ENCODE results near the gene SHANK1.
"Not testable (repeated sequence)": the region's sequence is repeated elsewhere in the genome, so short reads cannot be mapped to it uniquely, and the experiment has no call there.

Gene SHANK1

GRCh38 chr19:50633973-50634372, 85.6 kb downstream of the SHANK1 start:
- DNase-seq (ENCODE audit: low spot score), result no peak

DNA sequence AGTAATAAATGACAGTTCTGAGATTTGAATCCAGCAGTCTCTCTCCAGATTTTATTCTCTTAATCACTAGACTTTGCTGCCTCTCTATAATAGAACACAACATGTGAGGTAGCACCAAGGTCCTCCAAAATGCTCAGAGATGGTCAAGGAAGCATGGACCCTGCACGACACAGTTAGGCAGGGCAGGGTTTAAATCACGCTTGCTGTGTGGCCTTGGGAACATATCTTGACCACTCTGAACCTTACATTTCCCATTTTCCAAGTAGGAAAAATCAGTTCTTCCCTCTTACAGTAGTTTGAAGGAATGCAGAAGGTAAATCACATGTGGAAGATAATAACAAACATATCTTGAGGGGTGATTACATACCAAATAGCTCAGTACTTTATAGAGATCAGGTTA, 86.2 kb downstream of the SHANK1 start:
- no peak for DNase-seq (ENCODE audit: low spot score)

- DNase-seq (ENCODE audit: low spot score), result no peak
Observed at GRCh38 chr19:50632151-50632835, 87.3 kb downstream of the SHANK1 start.

DNA sequence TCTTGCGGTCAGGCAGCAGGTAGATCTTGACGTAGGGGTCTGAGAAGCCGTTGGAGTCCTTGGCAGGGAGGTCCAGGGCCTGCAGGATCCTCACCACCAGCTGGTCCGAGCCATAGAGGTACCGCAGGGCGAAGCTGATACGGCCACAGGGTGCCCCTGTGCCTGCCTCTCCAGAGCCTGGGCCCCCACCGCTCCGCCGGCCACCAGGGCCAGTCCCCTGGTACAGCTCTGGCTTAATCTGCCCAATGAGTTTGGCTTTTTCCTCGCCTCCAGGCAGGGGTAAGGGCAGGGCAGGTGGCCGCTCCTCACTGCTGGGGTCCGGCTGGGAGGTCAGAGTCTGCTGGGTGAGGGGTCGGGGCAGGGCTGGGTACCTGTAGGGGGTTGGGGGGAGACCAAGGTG, 89.8 kb downstream of the SHANK1 start:
- DNase-seq (ENCODE audit: low spot score), result no peak

- no peak for DNase-seq (ENCODE audit: low spot score)
Observed at GRCh38 chr19:50629194-50629593, 90.4 kb downstream of the SHANK1 start.

- no peak for DNase-seq (ENCODE audit: low spot score)
Observed at GRCh38 chr19:50628551-50628950, 91.1 kb downstream of the SHANK1 start.

DNA sequence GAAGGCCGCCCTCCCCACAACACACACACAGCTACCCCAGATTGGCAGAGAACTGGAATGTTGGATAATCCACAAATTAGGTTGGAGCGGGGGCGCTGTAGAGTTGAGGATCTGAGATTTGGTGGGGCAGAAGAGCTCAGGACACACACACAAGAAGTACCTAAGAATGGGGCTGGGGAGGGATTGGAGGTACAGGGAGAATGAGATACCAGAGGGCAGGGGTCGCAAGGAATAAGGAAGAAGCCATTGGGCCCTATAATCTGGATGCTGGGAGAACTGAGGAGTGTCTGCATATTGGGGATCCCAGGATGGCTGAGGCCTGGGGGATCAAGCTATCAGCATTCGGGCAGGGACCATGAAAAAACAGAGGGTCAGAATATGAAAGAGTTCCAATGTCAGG, 91.5 kb downstream of the SHANK1 start:
- no peak for DNase-seq (ENCODE audit: low spot score)

GRCh38 chr19:50626795-50627194, 92.8 kb downstream of the SHANK1 start:
- DNase-seq (ENCODE audit: low spot score), result no peak

- DNase-seq (ENCODE audit: low spot score), result no peak
Observed at GRCh38 chr19:50626011-50626410, 93.6 kb downstream of the SHANK1 start.

GRCh38 chr19:50624949-50625600, 94.5 kb downstream of the SHANK1 start:
- no peak for DNase-seq (ENCODE audit: low spot score)

DNA sequence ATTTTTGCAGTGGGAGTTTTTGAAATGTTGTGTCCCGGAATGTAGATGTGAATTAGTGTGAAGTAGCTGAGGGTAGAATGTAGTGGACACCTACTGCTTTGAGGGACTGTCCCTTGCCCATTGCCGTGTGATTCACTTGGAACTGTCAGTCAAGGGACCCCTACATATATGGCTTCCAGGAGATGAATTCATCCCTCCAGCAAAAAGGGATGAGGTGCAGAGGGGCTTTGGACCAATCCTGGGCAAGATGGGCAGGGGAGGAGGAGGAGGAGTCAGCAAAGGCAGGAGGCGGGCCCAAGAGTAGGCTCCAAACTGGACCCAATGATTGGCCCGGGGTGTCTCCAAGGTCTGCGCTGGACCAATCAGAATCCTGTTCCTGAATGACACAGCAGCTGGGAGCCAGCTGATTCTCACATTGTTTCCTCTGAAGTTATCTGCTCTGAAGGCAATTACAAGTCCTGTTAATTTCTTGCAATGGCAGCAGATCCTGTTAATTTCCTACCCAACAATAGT, 99.2 kb downstream of the SHANK1 start:
- DNase-seq (ENCODE audit: low spot score), result not testable (repeated sequence)

- DNase-seq (ENCODE audit: low spot score), result not testable (repeated sequence)
Observed at GRCh38 chr19:50619184-50619583, 100.4 kb downstream of the SHANK1 start.

DNA sequence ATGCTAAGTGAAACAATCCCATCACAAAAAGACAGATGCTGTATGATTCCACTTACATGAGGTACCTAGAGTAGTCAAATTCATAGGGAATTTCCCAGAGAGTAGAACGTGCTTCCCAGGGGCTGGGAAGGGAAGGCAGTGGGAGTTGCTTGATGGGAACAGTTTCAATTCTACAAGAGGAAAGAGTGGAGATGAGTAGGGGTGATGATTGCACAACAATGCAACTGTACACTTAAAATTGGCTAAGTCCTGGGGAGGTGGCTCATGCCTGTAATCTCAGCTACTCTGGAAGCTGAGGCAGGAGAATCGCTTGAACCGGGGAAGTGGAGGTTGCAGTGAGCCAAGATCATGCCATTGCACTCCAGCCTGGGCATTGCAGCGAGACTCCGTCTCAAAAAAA, 101.2 kb downstream of the SHANK1 start:
- not testable (repeated sequence) for DNase-seq (ENCODE audit: low spot score)

DNA sequence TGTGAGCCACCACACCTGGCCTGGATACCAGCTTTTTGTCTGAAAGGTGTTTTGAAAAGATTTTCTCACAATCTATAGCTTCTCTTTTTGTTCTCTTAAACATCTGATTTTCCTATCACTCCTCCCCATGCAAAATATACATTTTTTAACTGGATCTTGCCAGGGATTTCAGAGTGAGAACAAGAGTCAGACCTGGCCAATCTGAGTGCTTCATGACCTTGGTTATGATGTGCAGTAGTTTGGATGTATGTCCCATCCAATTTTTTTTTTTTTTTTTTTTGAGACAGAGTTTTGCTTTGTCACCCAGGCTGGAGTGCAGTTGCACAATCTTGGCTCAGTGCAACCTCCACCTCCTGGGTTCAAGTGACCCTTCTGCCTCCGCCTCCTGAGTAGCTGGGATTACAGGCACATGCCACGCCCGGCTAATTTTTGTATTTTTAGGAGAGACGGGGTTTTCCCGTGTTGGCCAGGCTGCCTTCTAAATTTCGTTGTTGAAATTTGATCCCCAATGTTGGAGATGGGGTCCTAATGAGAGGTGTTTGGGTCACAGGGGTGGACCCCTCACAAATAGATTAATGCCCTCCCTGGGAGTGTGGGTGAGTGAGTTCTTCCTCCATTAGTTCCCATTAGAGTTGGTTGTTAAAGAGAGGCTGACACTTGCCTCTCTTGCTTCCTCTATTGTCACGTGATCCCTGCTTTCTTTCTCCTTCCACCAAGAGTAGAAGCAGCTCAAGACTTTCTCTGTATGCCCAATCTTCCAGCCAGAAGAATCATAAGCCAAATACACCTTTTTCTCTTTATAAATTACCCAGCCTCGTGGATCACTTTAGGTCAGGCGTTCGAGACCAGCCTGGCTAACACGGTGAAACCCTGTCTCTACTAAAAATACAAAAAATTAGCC, 106.8 kb downstream of the SHANK1 start:
- not testable (repeated sequence) for DNase-seq (ENCODE audit: low spot score)

All from activated CD4-positive, alpha-beta T cell treated with anti-CD3 and anti-CD28 coated beads, Interleukin-2, Interleukin-4, amounts not matched to agents 100 ng/mL and 50 ng/mL, durations not matched to agents 16 hours and 8 hours (primary cell).